Measurements from ENCODE around the gene KRIT1.

DNA sequence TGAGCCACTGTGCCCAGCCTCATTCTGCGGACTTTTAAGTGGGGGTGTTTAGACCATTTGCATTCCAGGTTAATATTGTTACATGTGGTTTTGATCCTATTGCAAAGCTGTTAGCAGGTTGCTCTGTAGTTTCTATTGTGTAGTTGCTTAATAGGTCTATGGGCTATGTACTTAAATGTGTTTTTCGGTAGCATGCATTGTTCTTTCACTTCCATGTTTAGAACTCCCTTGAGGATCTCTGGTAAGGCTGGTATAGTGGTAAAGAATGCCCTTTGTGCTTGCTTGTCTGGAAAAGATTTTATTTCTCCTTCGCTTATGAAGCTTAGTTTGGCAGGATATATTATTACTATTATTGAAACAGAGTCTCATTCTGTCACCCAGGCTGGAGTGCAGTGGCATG lies 53.4 kb downstream of the KRIT1 start:
- TF ChIP-seq CTCF (conservative IDR thresholded peaks at IDR 0.05) = no peak
- TF ChIP-seq ZFX (IDR thresholded peaks at IDR 0.05) = no peak
